HL-60 (cell line): Measurements from ENCODE around the gene TXNDC9.
A peak's percentile ranks its signal among the peaks of the same experiment; 100 is the strongest.

Source experiments
- DNase-seq, 2 experiments: peaks; one replicate each; pipeline ENCODE4 v3.0.0-alpha.2; 2010 to 2020; ENCODE audit warnings: low read depth in 1 of 2, low spot score in 1 of 2
- H3K27ac ChIP-seq: fragments of 250-450 bp; sonication (Bioruptor Pico); replicated peaks from 2 replicates; pipeline ENCODE4 v1.5.1; 2020; ENCODE audit warnings: mild to moderate bottlenecking, moderate library complexity
- H3K27me3 ChIP-seq: fragments of 250-450 bp; sonication (Bioruptor Pico); 2 replicates; pipeline ENCODE4 v1.5.1; 2021; ENCODE audit warnings: mild to moderate bottlenecking, moderate library complexity; ENCODE audit not compliant: insufficient read depth, poor library complexity, severe bottlenecking
- H3K4me3 ChIP-seq: replicated peaks from 2 replicates; pipeline ENCODE4 v1.5.1; 2011; ENCODE audit warnings: mild to moderate bottlenecking, control low read depth, low read length; ENCODE audit not compliant: insufficient read depth
- GABPA ChIP-seq: IDR thresholded peaks from 2 replicates; pipeline ENCODE4 v1.6.1; 2012; ENCODE audit warnings: low read depth
- POLR2AphosphoS5 ChIP-seq: IDR thresholded peaks from 2 replicates; pipeline ENCODE4 v1.6.1; 2012; ENCODE audit warnings: low read depth
- SPI1 ChIP-seq: IDR thresholded peaks from 2 replicates; pipeline ENCODE4 v1.6.1; 2012; ENCODE audit warnings: low read depth, mild to moderate bottlenecking, borderline replicate concordance
- long read RNA-seq: library from polyadenylated mRNA; unstranded; transcript quantifications from one replicate; pipeline ENCODE4 v2.0.0, GENCODE V29; 2020
- TF ChIP-seq, protein P1 (sequence below): IDR thresholded peaks from 2 replicates; pipeline ENCODE4 v1.6.1; 2012; ENCODE audit warnings: low read depth; ENCODE audit not compliant: insufficient replicate concordance
- TF ChIP-seq, protein P2 (sequence below): IDR thresholded peaks from one replicate; pipeline ENCODE4 v1.5.1; 2011; ENCODE audit warnings: low read length, control low read depth, inconsistent platforms; ENCODE audit not compliant: insufficient read depth

The TXNDC9 gene, protein sequence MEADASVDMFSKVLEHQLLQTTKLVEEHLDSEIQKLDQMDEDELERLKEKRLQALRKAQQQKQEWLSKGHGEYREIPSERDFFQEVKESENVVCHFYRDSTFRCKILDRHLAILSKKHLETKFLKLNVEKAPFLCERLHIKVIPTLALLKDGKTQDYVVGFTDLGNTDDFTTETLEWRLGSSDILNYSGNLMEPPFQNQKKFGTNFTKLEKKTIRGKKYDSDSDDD
- long read RNA-seq, transcript TXNDC9-201 (5 exons, 1,637 nt), result major isoform, 159 of 187 reads
- long read RNA-seq, transcript TXNDC9-202 (4 exons, 1,111 nt), result minor isoform, 11 of 187 reads
- long read RNA-seq, partial matches to known transcripts, result 4 of 187 reads
- long read RNA-seq, other reads (novel, unspliced or antisense), result 10 of 187 reads

DNA sequence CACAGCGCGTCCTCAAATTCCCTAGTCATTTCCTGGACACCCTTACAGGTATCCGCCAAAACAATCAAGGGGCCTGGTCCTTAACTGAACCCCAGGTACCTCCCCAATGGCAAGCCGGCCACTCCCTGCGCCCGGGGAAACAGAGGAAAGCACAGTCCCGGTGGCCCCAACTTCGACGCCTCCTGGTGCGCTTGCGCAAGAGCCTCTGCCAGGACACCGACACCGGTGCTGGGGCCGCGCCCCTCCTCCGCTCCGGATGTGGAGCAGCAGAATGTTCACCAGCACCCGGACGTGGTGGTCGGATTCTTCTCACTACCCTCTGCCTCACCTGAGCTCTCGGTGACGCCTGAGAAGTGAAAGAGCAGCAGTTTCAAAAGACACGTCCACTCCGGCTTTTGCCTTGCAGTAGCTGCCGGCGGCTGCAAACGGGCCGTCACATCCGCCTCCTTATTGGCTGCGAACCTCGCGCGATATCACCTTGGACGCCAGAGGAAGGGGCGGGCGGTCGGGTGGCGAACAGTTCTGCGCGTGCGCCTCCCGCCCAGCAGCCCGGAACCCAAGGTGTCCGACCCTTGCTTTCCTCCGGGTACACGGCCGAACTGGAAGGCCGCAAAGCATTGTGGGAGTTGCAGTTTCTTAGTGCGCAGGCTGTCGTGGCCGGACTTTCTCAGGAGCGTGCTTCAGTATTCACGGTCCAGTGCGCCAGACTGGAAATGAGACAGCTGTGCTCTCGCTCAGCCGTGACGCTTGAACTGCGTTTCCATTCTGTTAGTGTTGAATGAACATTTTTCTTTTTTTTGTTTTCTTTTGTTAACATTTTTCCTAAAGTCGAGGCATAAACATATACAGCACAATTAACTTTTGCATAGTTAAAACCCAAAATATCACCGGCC is at the start of gene TXNDC9:
Gene TXNDC9 (minus strand): TSS at position 423 of the 893 bp plus-strand sequence. CDS start 3,123 bp downstream, outside the sequence.
- peak within 1 kb of the TSS; percentile 83 for H3K27ac ChIP-seq
- no peaks in the 10 kb centered on the region for H3K27me3 ChIP-seq
- DNase-seq, result peak; percentile 99
- H3K4me3 ChIP-seq, result peak within 1 kb of the TSS; percentile 95
- peak; percentile 96 for TF ChIP-seq GABPA
- no peak; the same call in 1 of the 2 replicates for TF ChIP-seq SPI1
- peak; percentile 83 for TF ChIP-seq POLR2AphosphoS5

DNA sequence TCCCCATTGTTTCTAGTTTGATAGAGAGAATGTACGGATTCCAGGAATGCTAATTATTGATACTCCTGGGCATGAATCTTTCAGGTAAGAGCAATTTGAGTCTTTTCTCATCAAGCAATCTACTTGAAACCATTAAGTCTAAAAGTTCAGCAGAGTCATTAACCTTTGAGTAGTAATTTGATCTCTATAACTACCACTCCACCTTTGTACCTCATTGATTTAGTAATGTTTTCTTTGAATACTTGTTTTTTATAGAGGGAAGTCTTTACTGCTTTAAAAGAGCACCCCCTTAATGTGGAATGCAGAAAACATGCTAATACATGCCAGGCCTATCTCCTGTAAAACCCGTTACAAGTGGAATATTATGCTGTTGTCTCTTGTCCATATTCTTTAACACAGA is 46.0 kb upstream of the TXNDC9 start:
- TF ChIP-seq POLR2AphosphoS5 (no peak), SPI1 (no peak), GABPA (no peak)
- TF ChIP-seq, protein P1, sequence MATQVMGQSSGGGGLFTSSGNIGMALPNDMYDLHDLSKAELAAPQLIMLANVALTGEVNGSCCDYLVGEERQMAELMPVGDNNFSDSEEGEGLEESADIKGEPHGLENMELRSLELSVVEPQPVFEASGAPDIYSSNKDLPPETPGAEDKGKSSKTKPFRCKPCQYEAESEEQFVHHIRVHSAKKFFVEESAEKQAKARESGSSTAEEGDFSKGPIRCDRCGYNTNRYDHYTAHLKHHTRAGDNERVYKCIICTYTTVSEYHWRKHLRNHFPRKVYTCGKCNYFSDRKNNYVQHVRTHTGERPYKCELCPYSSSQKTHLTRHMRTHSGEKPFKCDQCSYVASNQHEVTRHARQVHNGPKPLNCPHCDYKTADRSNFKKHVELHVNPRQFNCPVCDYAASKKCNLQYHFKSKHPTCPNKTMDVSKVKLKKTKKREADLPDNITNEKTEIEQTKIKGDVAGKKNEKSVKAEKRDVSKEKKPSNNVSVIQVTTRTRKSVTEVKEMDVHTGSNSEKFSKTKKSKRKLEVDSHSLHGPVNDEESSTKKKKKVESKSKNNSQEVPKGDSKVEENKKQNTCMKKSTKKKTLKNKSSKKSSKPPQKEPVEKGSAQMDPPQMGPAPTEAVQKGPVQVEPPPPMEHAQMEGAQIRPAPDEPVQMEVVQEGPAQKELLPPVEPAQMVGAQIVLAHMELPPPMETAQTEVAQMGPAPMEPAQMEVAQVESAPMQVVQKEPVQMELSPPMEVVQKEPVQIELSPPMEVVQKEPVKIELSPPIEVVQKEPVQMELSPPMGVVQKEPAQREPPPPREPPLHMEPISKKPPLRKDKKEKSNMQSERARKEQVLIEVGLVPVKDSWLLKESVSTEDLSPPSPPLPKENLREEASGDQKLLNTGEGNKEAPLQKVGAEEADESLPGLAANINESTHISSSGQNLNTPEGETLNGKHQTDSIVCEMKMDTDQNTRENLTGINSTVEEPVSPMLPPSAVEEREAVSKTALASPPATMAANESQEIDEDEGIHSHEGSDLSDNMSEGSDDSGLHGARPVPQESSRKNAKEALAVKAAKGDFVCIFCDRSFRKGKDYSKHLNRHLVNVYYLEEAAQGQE, result no peak
- TF ChIP-seq, protein P2, sequence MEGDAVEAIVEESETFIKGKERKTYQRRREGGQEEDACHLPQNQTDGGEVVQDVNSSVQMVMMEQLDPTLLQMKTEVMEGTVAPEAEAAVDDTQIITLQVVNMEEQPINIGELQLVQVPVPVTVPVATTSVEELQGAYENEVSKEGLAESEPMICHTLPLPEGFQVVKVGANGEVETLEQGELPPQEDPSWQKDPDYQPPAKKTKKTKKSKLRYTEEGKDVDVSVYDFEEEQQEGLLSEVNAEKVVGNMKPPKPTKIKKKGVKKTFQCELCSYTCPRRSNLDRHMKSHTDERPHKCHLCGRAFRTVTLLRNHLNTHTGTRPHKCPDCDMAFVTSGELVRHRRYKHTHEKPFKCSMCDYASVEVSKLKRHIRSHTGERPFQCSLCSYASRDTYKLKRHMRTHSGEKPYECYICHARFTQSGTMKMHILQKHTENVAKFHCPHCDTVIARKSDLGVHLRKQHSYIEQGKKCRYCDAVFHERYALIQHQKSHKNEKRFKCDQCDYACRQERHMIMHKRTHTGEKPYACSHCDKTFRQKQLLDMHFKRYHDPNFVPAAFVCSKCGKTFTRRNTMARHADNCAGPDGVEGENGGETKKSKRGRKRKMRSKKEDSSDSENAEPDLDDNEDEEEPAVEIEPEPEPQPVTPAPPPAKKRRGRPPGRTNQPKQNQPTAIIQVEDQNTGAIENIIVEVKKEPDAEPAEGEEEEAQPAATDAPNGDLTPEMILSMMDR, result no peak
- Histone ChIP-seq H3K27me3 (no peaks in the 10 kb centered on the region), H3K27ac (no peak overlapping the region), H3K4me3 (no peak overlapping the region)
- no peak for DNase-seq

DNA sequence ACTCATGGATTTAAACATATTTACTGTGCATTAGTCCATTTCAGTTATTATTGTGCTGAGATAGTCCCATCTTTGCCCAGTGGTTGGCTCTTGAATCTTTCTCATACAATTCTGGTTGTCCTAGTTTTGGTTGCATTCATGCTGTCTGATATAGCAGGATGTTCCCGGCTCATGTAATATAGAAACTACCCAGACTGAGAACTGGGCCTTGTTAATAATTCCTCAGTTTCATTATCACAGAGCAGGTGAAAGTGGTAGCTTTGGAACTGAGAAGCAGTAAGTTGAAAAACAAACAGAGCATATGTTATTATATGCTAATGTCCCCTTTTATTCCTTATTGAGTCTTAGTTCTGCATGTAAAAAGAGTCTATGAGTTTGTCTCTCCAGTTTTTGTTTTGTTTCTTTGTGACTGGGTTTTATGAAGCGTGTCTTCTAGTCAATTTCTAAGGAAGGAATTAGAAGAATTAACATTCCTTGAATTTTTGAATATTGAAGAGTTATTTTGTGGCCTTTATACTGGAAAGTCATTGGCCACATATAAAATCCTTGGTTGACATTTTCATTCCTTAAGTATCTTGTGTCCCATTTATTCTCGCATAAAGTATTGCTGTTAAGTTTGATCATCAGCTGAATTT is 44.4 kb upstream of the TXNDC9 start:
- DNase-seq, result no peak
- TF ChIP-seq, protein P2, result no peak
- TF ChIP-seq SPI1, result no peak
- no peak for TF ChIP-seq POLR2AphosphoS5
- no peak for TF ChIP-seq GABPA
- TF ChIP-seq, protein P1, result no peak
- H3K27ac ChIP-seq, result no peak overlapping the region
- no peak overlapping the region for H3K4me3 ChIP-seq
- no peaks in the 10 kb centered on the region for H3K27me3 ChIP-seq
